GM12878 (cell line): ENCODE measurements around the gene SLC25A11. TPM values are rescaled to one million over a fixed set of nuclear protein-coding genes. Genes with fewer than 3 reads are reported as not detected.
A peak's percentile ranks its signal among the peaks of the same experiment; 100 is the strongest.

Experiments used
- BACH1 ChIP-seq: fragments of 450-650 bp; IDR thresholded peaks from 2 replicates; pipeline ENCODE4 v1.6.1; 2017; ENCODE audit warnings: mild to moderate bottlenecking, borderline replicate concordance
- BMI1 ChIP-seq: fragments of 450-650 bp; IDR thresholded peaks from 2 replicates; pipeline ENCODE4 v1.6.1; 2016; ENCODE audit warnings: mild to moderate bottlenecking, moderate library complexity, borderline replicate concordance
- CBX3 ChIP-seq: fragments of 200-600 bp; sonication (generic); IDR thresholded peaks from 2 replicates; pipeline ENCODE4 v1.6.1; 2016; ENCODE audit warnings: low read depth, borderline replicate concordance
- CEBPZ ChIP-seq: fragments of 150-350 bp; IDR thresholded peaks from 2 replicates; pipeline ENCODE4 v1.6.1; 2016; ENCODE audit warnings: low read depth, low read length
- HCFC1 ChIP-seq: fragments of 150-350 bp; IDR thresholded peaks from 2 replicates; pipeline ENCODE4 v1.6.1; 2014; ENCODE audit warnings: low read length
- HDAC2 ChIP-seq: fragments of 200-600 bp; sonication (generic); IDR thresholded peaks from 2 replicates; pipeline ENCODE4 v1.6.1; 2017
- KLF5 ChIP-seq: fragments of 450-650 bp; IDR thresholded peaks from 2 replicates; pipeline ENCODE4 v1.6.1; 2014; ENCODE audit warnings: mild to moderate bottlenecking; ENCODE audit not compliant: partially characterized antibody
- MAX ChIP-seq: IDR thresholded peaks from 2 replicates; pipeline ENCODE4 v1.6.1; 2012; ENCODE audit warnings: low read depth, low read length, improper control_type of control experiment
- MEF2B ChIP-seq: fragments of 450-650 bp; IDR thresholded peaks from 2 replicates; pipeline ENCODE4 v1.6.1; 2018; ENCODE audit warnings: mild to moderate bottlenecking, moderate library complexity; ENCODE audit not compliant: partially characterized antibody, poor library complexity, severe bottlenecking
- MYB ChIP-seq: fragments of 150-350 bp; IDR thresholded peaks from 2 replicates; pipeline ENCODE4 v1.6.1; 2014; ENCODE audit warnings: mild to moderate bottlenecking, low read depth, low read length, borderline replicate concordance
- NR2C1 ChIP-seq: fragments of 450-650 bp; IDR thresholded peaks from 2 replicates; pipeline ENCODE4 v1.6.1; 2017; ENCODE audit warnings: antibody characterized with exemption, mild to moderate bottlenecking, moderate library complexity
- NR2F1 ChIP-seq: fragments of 450-650 bp; conservative IDR thresholded peaks from 2 replicates; pipeline ENCODE4 v1.6.1; 2017; ENCODE audit warnings: mild to moderate bottlenecking
- POLR2AphosphoS5 ChIP-seq: IDR thresholded peaks from 2 replicates; pipeline ENCODE4 v1.6.1; 2011; ENCODE audit warnings: mild to moderate bottlenecking, low read length, inconsistent platforms
- RBBP5 ChIP-seq: fragments of 200-600 bp; sonication (generic); conservative IDR thresholded peaks from 2 replicates; pipeline ENCODE4 v1.6.1; 2016
- RELA ChIP-seq: fragments of 450-650 bp; IDR thresholded peaks from 2 replicates; pipeline ENCODE4 v1.8.0; 2014; ENCODE audit warnings: borderline replicate concordance; ENCODE audit not compliant: partially characterized antibody
- RUNX3 ChIP-seq: IDR thresholded peaks from 2 replicates; pipeline ENCODE4 v1.6.1; 2012; ENCODE audit warnings: low read length, inconsistent platforms
- STAT3 ChIP-seq: IDR thresholded peaks from 2 replicates; pipeline ENCODE4 v1.6.1; 2011; ENCODE audit warnings: low read depth, low read length, improper control_type of control experiment
- TBL1XR1 ChIP-seq: IDR thresholded peaks from 2 replicates; pipeline ENCODE4 v1.6.1; 2012; ENCODE audit warnings: low read depth, low read length, improper control_type of control experiment
- YBX1 ChIP-seq: fragments of 450-650 bp; IDR thresholded peaks from 2 replicates; pipeline ENCODE4 v1.6.1; 2016; ENCODE audit warnings: antibody characterized with exemption
- ZBTB11 ChIP-seq: fragments of 450-650 bp; formaldehyde crosslinking; IDR thresholded peaks from 2 replicates; pipeline ENCODE4 v1.5.0; 2022; ENCODE audit warnings: mild to moderate bottlenecking, missing genetic modification characterization
- ZNF274 ChIP-seq: IDR thresholded peaks from one replicate; pipeline ENCODE4 v1.8.0; 2011; ENCODE audit not compliant: insufficient read length, insufficient read depth
- polyA plus RNA-seq, 11 experiments: library from polyadenylated mRNA; depleted of rRNA in 4 of 11; unstranded in 6 of 11; stranded (reverse) in 5 of 11; fragments of >200 nt; fragmentation: Nextera tagmentation in 4 of 11; fragmentation: Illumina TruSeq in 1 of 11; extraction: Ambion mirVana in 4 of 11; extraction: Trizol in 1 of 11; gene quantifications; 1 replicate in 1 of 11; 2 replicates in 10 of 11; pipeline versions ENCODE4 v1.2.1 to v1.2.3, GENCODE V29; 2011 to 2016; ENCODE audit warnings: inconsistent platforms in 2 of 11, missing spikeins in 2 of 11, low read depth in 1 of 11
- total RNA-seq, 4 experiments: library from RNA; depleted of rRNA in 3 of 4; stranded (reverse); fragments of >200 nt in 3 of 4; fragmentation: Illumina TruSeq in 1 of 4; extraction: Trizol in 1 of 4; gene quantifications; 2 replicates each; pipeline versions ENCODE4 v1.2.1 to v1.2.3, GENCODE V29; 2013 to 2021

SLC25A11 gene
- total and polyA plus RNA-seq, 10 of the 15 experiments (the other 5 are each of a cell fraction or from before 2014, with no cell fraction given) = 5.8 to 142 (median 65.0) TPM

DNA sequence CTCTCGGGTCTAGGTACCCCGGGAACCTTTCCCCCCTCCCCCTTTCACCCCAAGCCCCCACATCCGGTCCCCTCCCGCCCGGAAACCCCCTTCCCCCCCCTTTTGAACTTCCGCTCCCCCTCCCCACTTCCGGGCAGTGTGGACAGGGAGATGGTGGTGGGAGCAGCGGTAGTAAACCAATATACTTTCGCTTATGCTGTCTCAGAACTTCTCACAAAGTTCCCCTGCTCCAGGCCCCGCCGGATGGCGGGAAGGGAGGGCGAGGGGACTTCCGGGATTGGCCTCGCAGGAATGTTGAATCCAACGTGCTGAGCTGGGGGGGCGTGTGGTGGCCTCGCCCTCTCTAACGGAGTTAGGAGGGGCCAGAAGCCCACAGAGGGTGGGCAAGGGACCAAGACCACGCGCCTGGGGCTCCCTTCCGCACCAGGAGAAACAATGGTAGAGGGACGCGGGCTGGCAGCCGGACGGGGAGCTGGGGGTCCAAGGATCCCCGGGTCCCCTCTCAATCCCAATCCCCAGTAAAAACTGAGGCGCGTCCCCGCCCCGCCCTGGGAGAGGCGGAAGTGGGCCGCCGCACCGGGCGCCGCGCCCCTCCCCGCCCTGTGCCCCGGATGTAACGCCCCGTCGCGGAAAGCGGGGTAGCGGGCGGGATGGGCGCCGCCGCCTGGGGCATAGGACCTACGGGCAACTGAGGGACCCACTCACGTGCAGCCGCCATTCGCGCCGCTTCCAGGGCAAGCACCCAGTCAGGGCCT lies 7.7 kb upstream of the SLC25A11 start (continued):
- TF ChIP-seq BMI1 (no peak), MYB (no peak), HDAC2 (no peak), RELA (peak; percentile 70), STAT3 (no peak), TBL1XR1 (no peak; the same call in 1 of the 2 replicates), YBX1 (no peak), CEBPZ (no peak), KLF5 (no peak), ZNF274 (no peak), MAX (0 out of 2 replicates have a peak, but pooled peaks have one; percentile 26), CBX3 (no peak), MEF2B (no peak), POLR2AphosphoS5 (peak; percentile 59), ZBTB11 (peak; percentile 52), NR2C1 (peak; percentile 69), HCFC1 (peak; percentile 9; the same call in 1 of the 2 replicates), BACH1 (peak; percentile 72), NR2F1 (peak; percentile 45; the same call in 1 of the 2 replicates), RUNX3 (no peak), RBBP5 (no peak)
